Kasumi-1 (cell line): ENCODE data around the gene TAT.

Source experiments
- DNase-seq, 2 experiments: peaks; one replicate each; lab custom pipeline; 2025; lab: John Stamatoyannopoulos, UW

Gene TAT

DNA sequence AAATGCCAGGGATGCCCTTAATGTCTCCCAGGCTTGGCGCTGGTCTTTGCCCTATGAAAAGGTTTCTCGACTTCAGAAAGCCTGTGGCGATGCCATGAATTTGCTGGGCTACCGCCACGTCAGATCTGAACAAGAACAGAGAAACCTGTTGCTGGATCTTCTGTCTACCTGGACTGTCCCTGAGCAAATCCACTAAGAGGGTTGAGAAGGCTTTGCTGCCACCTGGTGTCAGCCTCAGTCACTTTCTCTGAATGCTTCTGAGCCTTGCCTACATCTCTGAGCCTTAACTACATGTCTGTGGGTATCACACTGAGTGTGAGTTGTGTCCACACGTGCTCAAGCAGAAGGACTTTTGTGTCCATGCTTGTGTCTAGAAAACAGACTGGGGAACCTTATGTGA, 39.2 kb downstream of the TAT start:
- DNase-seq, result peak; percentile 46 to 73

GRCh38 chr16:71536752-71537499, 40.0 kb downstream of the TAT start:
- no peak for DNase-seq

DNA sequence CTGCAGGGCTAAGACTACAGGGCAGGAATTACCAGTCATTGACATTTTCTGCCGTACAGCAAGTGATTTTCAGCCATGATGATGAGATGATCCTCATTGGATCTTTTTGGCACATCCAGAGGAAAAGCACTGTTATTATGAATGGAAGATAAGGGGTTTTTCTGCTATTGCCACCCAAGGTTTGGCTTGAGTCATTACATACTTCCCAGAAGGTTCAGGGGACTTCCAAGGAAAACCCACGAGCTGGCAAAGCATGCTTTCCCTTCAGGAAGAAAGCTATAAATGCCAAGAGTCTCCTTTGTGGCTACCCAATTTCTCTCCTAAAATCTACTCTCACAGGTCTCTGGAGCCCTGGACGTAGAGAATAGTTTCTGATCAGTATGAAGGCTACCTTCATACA, 44.5 kb downstream of the TAT start:
- no peak for DNase-seq

GRCh38 chr16:71528863-71529262, 48.0 kb downstream of the TAT start:
- DNase-seq, result no peak

DNA sequence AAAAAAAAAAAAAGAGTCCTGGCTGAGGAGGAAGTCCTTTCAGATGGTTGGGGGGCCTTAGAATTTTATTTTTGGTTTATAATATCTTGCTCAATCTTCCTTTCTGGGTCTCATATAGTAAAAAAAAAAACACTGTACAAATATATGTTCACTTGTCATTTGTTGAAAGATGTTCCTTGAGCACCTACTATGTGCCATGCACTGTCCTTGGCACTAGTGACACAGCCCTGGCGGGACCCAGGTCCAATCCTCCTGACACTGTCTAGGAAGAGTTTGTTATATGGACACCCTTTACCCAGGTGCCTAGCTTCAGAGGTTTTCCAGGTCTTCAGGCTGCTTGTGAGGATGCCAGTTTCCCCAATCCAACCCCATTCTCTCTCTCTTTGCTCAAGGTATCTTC, 48.6 kb downstream of the TAT start:
- no peak for DNase-seq

- peak; percentile 71 to 75 for DNase-seq
Observed at GRCh38 chr16:71526111-71526631, 50.7 kb downstream of the TAT start, which contains the start of gene CHST4. TSS of gene CHST4 (plus strand) at chr16:71526426. CDS start at chr16:71536678, 10,252 bp downstream.

- no peak for DNase-seq
Observed at GRCh38 chr16:71524566-71525553, 52.0 kb downstream of the TAT start.

GRCh38 chr16:71520550-71520949, 56.3 kb downstream of the TAT start:
- DNase-seq, result no peak
